WTC11 (cell line): ENCODE results near the gene SYT8.

ENCODE experiments used
- ETV6 ChIP-seq: sonication (generic); formaldehyde crosslinking; IDR thresholded peaks from 2 replicates; pipeline ENCODE4 v1.8.1; 2022; ENCODE audit warnings: mild to moderate bottlenecking, missing genetic modification reagents
- NR2C2 ChIP-seq: sonication (generic); formaldehyde crosslinking; IDR thresholded peaks from 2 replicates; pipeline ENCODE4 v1.8.0; 2022; ENCODE audit warnings: mild to moderate bottlenecking, missing genetic modification reagents
- TF ChIP-seq, protein P1 (sequence below): sonication (generic); formaldehyde crosslinking; IDR thresholded peaks from 2 replicates; pipeline ENCODE4 v1.8.0; 2022; ENCODE audit warnings: mild to moderate bottlenecking, missing genetic modification reagents
- TF ChIP-seq, protein P2 (sequence below): sonication (generic); formaldehyde crosslinking; IDR thresholded peaks from 2 replicates; pipeline ENCODE4 v1.8.1; 2023; ENCODE audit warnings: mild to moderate bottlenecking, missing genetic modification reagents, moderate library complexity
- TF ChIP-seq, protein P3 (sequence below): sonication (generic); formaldehyde crosslinking; IDR thresholded peaks from 2 replicates; pipeline ENCODE4 v1.8.0; 2023; ENCODE audit warnings: mild to moderate bottlenecking, missing genetic modification reagents
- TF ChIP-seq, protein P4 (sequence below): sonication (generic); formaldehyde crosslinking; IDR thresholded peaks from 2 replicates; pipeline ENCODE4 v1.8.1; 2023; ENCODE audit warnings: mild to moderate bottlenecking, missing genetic modification reagents, moderate library complexity
- TF ChIP-seq, protein P5 (sequence below): fragments of 200-600 bp; IDR thresholded peaks from 2 replicates; pipeline ENCODE4 v1.8.0; 2022; ENCODE audit warnings: antibody characterized with exemption

DNA sequence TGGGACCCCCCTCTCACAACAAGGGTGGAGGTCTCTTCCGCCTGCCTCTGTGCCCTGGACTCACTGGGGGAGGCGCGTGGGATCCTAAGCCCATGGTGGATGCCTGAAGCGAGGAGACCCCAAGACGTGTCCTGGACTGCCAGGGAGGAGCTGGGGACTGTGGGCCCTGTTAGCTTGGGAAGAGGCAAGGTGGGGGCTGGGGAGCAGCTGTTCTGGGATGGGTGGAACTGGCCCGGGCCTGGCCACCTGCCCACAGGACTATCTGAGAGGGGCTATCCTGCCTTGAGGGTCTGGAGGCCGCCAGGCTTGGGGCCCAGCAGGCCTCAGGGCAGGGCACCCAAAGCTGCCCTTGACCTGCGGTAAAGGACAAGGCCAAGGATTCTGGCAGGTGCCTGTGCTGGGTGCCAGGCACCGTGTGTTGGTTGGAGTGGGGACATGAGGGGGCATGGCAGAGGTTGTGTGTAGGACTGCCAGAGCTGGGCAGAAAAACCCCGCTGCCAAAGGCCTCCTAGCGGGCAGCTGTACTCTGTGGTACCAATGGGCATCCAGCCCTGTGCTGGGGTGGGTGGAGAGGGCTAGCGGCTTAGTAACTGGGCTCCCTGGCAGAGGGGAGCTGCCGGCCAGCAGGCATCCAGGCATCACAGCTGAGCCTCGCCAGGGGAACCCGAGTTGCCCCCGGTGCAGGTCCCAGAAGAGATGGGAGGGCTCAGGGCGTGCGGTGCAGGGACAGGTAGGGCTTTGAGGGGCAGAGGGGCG is 18.8 kb downstream of the SYT8 start:
- TF ChIP-seq, protein P1, sequence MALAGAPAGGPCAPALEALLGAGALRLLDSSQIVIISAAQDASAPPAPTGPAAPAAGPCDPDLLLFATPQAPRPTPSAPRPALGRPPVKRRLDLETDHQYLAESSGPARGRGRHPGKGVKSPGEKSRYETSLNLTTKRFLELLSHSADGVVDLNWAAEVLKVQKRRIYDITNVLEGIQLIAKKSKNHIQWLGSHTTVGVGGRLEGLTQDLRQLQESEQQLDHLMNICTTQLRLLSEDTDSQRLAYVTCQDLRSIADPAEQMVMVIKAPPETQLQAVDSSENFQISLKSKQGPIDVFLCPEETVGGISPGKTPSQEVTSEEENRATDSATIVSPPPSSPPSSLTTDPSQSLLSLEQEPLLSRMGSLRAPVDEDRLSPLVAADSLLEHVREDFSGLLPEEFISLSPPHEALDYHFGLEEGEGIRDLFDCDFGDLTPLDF (CRISPR knock-in tag), result no peak
- no peak for TF ChIP-seq ETV6 (CRISPR knock-in tag)
- TF ChIP-seq, protein P2, sequence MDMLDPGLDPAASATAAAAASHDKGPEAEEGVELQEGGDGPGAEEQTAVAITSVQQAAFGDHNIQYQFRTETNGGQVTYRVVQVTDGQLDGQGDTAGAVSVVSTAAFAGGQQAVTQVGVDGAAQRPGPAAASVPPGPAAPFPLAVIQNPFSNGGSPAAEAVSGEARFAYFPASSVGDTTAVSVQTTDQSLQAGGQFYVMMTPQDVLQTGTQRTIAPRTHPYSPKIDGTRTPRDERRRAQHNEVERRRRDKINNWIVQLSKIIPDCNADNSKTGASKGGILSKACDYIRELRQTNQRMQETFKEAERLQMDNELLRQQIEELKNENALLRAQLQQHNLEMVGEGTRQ (CRISPR knock-in tag), result no peak
- TF ChIP-seq, protein P3, sequence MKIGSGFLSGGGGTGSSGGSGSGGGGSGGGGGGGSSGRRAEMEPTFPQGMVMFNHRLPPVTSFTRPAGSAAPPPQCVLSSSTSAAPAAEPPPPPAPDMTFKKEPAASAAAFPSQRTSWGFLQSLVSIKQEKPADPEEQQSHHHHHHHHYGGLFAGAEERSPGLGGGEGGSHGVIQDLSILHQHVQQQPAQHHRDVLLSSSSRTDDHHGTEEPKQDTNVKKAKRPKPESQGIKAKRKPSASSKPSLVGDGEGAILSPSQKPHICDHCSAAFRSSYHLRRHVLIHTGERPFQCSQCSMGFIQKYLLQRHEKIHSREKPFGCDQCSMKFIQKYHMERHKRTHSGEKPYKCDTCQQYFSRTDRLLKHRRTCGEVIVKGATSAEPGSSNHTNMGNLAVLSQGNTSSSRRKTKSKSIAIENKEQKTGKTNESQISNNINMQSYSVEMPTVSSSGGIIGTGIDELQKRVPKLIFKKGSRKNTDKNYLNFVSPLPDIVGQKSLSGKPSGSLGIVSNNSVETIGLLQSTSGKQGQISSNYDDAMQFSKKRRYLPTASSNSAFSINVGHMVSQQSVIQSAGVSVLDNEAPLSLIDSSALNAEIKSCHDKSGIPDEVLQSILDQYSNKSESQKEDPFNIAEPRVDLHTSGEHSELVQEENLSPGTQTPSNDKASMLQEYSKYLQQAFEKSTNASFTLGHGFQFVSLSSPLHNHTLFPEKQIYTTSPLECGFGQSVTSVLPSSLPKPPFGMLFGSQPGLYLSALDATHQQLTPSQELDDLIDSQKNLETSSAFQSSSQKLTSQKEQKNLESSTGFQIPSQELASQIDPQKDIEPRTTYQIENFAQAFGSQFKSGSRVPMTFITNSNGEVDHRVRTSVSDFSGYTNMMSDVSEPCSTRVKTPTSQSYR (CRISPR knock-in tag), result no peak
- no peak for TF ChIP-seq NR2C2
- TF ChIP-seq, protein P4, sequence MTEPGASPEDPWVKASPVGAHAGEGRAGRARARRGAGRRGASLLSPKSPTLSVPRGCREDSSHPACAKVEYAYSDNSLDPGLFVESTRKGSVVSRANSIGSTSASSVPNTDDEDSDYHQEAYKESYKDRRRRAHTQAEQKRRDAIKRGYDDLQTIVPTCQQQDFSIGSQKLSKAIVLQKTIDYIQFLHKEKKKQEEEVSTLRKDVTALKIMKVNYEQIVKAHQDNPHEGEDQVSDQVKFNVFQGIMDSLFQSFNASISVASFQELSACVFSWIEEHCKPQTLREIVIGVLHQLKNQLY (CRISPR knock-in tag), result no peak
- TF ChIP-seq, protein P5, sequence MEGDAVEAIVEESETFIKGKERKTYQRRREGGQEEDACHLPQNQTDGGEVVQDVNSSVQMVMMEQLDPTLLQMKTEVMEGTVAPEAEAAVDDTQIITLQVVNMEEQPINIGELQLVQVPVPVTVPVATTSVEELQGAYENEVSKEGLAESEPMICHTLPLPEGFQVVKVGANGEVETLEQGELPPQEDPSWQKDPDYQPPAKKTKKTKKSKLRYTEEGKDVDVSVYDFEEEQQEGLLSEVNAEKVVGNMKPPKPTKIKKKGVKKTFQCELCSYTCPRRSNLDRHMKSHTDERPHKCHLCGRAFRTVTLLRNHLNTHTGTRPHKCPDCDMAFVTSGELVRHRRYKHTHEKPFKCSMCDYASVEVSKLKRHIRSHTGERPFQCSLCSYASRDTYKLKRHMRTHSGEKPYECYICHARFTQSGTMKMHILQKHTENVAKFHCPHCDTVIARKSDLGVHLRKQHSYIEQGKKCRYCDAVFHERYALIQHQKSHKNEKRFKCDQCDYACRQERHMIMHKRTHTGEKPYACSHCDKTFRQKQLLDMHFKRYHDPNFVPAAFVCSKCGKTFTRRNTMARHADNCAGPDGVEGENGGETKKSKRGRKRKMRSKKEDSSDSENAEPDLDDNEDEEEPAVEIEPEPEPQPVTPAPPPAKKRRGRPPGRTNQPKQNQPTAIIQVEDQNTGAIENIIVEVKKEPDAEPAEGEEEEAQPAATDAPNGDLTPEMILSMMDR, result no peak
